Left lung (tissue), 10 donors: ENCODE data around the gene MRPL38. TPM values are rescaled to one million over a fixed set of nuclear protein-coding genes. Genes with fewer than 3 reads are reported as not detected.

Experiments
- ATAC-seq: fragments of 200-7000 bp; cut with Tn5 transposase; one replicate; pipeline ENCODE4 v1.9.1; 2020; ENCODE audit warnings: moderate library complexity
- DNase-seq, 4 donors: peaks; one replicate each; pipeline ENCODE4 v3.0.0-alpha.2; 2013 to 2020
- H3K27ac ChIP-seq, 2 donors: fragments of 200-600 bp; sonication (generic) in 1 of 2; one replicate each; pipeline versions ENCODE4 v1.5.0 to v1.8.0; 2020 to 2021
- H3K27me3 ChIP-seq, 2 donors: fragments of 200-600 bp; sonication (generic) in 1 of 2; one replicate each; pipeline versions ENCODE4 v1.5.0 to v1.8.0; 2020 to 2021
- H3K36me3 ChIP-seq, 2 donors: fragments of 200-600 bp; sonication (generic) in 1 of 2; one replicate each; pipeline versions ENCODE4 v1.5.0 to v1.8.0; 2020 to 2021
- H3K4me1 ChIP-seq, 2 donors: fragments of 200-600 bp; one replicate each; pipeline ENCODE4 v1.8.0; 2021
- H3K4me3 ChIP-seq, 2 donors: fragments of 200-600 bp; sonication (generic) in 1 of 2; one replicate each; pipeline versions ENCODE4 v1.5.0 to v1.8.0; 2020 to 2021; ENCODE audit warnings: mild to moderate bottlenecking in 1 of 2
- H3K9me3 ChIP-seq, 2 donors: fragments of 200-600 bp; sonication (generic) in 1 of 2; one replicate each; pipeline versions ENCODE4 v1.5.0 to v1.8.0; 2020 to 2021
- CTCF ChIP-seq, 2 donors: fragments of 200-600 bp; sonication (generic) in 1 of 2; IDR thresholded peaks; one replicate each; pipeline versions ENCODE4 v1.5.0 to v1.8.0; 2021; ENCODE audit warnings: antibody characterized with exemption in 2 of 2
- intact Hi-C, 2 donors: fragments of 100-400 bp; cut with DNase I; formaldehyde crosslinking; loops; one replicate each; pipeline versions ENCODE4 v1.11.2 to v1.14.2; 2022
- polyA plus RNA-seq, 6 donors: library from polyadenylated mRNA; unstranded; fragments of 120-200 nt; gene quantifications; one replicate each; pipeline ENCODE4 v1.2.1, GENCODE V29; 2013; ENCODE audit not compliant: insufficient read length in 6 of 6
- total RNA-seq, 2 donors: library from RNA; stranded (reverse); fragmentation: NEBNext Ultra II Directional; extraction: Animal tissue kit (Norgen Biotek cat#: 25700); gene quantifications; one replicate each; pipeline ENCODE4 v1.2.1, GENCODE V29; 2021
- donor health status: DM: no; HTN: yes; CAD: no.
- donor health status: DM: no; HTN: no; CAD: no.

The MRPL38 gene
- total and polyA plus RNA-seq, 8 donors, result 61.1 to 86.4 (median 77.0) TPM

GRCh38 chr17:75849724-75850123 is 55.0 kb downstream of the MRPL38 start:
- intact Hi-C loops, result no loop called here
- Histone ChIP-seq H3K27ac (peak overlapping the region; percentile 56 to 93), H3K27me3 (no peaks in the 10 kb centered on the region), H3K4me1 (peaks cover 39 to 84% of the 10 kb centered on the region in 2 donors), H3K9me3 (no peaks in the 10 kb centered on the region), H3K36me3 (peaks cover 2 to 72% of the 10 kb centered on the region in 2 donors), H3K4me3 (no peak overlapping the region)
- DNase-seq, result peak in 1 of 4 donors; percentile 41
- no peak for ATAC-seq
- no peak for TF ChIP-seq CTCF (IDR thresholded peaks at IDR 0.05)

GRCh38 chr17:75849279-75849646 is 55.4 kb downstream of the MRPL38 start:
- Histone ChIP-seq H3K9me3 (no peaks in the 10 kb centered on the region), H3K27me3 (no peaks in the 10 kb centered on the region), H3K4me1 (peaks cover 39 to 84% of the 10 kb centered on the region in 2 donors), H3K36me3 (peaks cover 2 to 72% of the 10 kb centered on the region in 2 donors), H3K27ac (peak overlapping the region; percentile 56 to 93), H3K4me3 (no peak overlapping the region)
- DNase-seq (peak in 1 of 4 donors; percentile 55), ATAC-seq (no peak)
- intact Hi-C loops, result no loop called here
- no peak for TF ChIP-seq CTCF (IDR thresholded peaks at IDR 0.05)

Other genes starting within 250 kb of the MRPL38 start
- 10 to 100 TPM; 28.5 to 35.5 TPM for gene RECQL5, start 237.7 kb downstream of the MRPL38 start, total RNA-seq
- 10 to 100 TPM; 28.9 to 43.0 (median 35.8) TPM for gene RECQL5, start 237.7 kb downstream of the MRPL38 start, polyA plus RNA-seq
- gene SAP30BP, start 237.5 kb downstream of the MRPL38 start, total RNA-seq, result 10 to 100 TPM; 58.9 to 80.8 TPM
- 100 to 1,000 TPM in 5 of 6 donors, 10 to 100 TPM in 1; 97.7 to 111 (median 102) TPM for gene SAP30BP, start 237.5 kb downstream of the MRPL38 start, polyA plus RNA-seq
- 10 to 100 TPM; 44.1 to 54.8 TPM for gene ITGB4, start 183.4 kb downstream of the MRPL38 start, total RNA-seq
- 10 to 100 TPM in 1 of 6 donors, 1 to 10 TPM in 5; 4.6 to 12.2 (median 8.9) TPM for gene ITGB4, start 183.4 kb downstream of the MRPL38 start, polyA plus RNA-seq
- 10 to 100 TPM; 38.1 to 39.6 TPM for gene GALK1, start 139.7 kb downstream of the MRPL38 start, total RNA-seq
- gene GALK1, start 139.7 kb downstream of the MRPL38 start, polyA plus RNA-seq, result 10 to 100 TPM; 10.3 to 19.2 (median 15.0) TPM
- 10 to 100 TPM; 19.8 to 24.6 TPM for gene UNK, start 120.1 kb downstream of the MRPL38 start, total RNA-seq
- 10 to 100 TPM; 48.4 to 54.6 (median 50.6) TPM for gene UNK, start 120.1 kb downstream of the MRPL38 start, polyA plus RNA-seq
- 10 to 100 TPM; 60.5 to 91.4 TPM for gene UNC13D, start 60.5 kb downstream of the MRPL38 start, total RNA-seq
- 10 to 100 TPM; 24.9 to 49.5 (median 36.6) TPM for gene UNC13D, start 60.5 kb downstream of the MRPL38 start, polyA plus RNA-seq
- 100 to 1,000 TPM; 119 to 132 TPM for gene WBP2, start 49.5 kb downstream of the MRPL38 start, total RNA-seq
- 10 to 100 TPM; 64.1 to 78.0 (median 73.6) TPM for gene WBP2, start 49.5 kb downstream of the MRPL38 start, polyA plus RNA-seq
- 10 to 100 TPM; 43.0 to 63.8 TPM for gene TRIM47, start 26.3 kb downstream of the MRPL38 start, total RNA-seq
- 10 to 100 TPM; 13.4 to 26.9 (median 20.3) TPM for gene TRIM47, start 26.3 kb downstream of the MRPL38 start, polyA plus RNA-seq
- 10 to 100 TPM; 26.3 to 35.1 TPM for gene TRIM65, start 7.9 kb downstream of the MRPL38 start, total RNA-seq
- gene TRIM65, start 7.9 kb downstream of the MRPL38 start, polyA plus RNA-seq, result 10 to 100 TPM; 15.8 to 30.9 (median 19.1) TPM
- gene FBF1, start 36.2 kb upstream of the MRPL38 start, total RNA-seq, result 10 to 100 TPM; 12.1 to 13.1 TPM
- 10 to 100 TPM in 1 of 6 donors, 1 to 10 TPM in 5; 7.3 to 11.4 (median 8.7) TPM for gene FBF1, start 36.2 kb upstream of the MRPL38 start, polyA plus RNA-seq
- 10 to 100 TPM; 81.0 TPM for gene ACOX1, start 74.3 kb upstream of the MRPL38 start, total RNA-seq
- gene ACOX1, start 74.3 kb upstream of the MRPL38 start, polyA plus RNA-seq, result 10 to 100 TPM; 25.6 to 34.5 (median 29.4) TPM
- 10 to 100 TPM; 19.3 to 20.7 TPM for gene TEN1, start 74.4 kb upstream of the MRPL38 start, total RNA-seq
- 10 to 100 TPM; 24.5 to 32.2 (median 29.7) TPM for gene TEN1, start 74.4 kb upstream of the MRPL38 start, polyA plus RNA-seq
- 1 to 10 TPM; 5.4 to 6.1 TPM for gene CDK3, start 96.0 kb upstream of the MRPL38 start, total RNA-seq
- gene CDK3, start 96.0 kb upstream of the MRPL38 start, polyA plus RNA-seq, result 10 to 100 TPM; 14.1 to 23.3 (median 21.0) TPM
- 10 to 100 TPM; 29.1 to 44.8 TPM for gene EVPL, start 122.4 kb upstream of the MRPL38 start, total RNA-seq
- 10 to 100 TPM; 23.3 to 53.1 (median 43.9) TPM for gene EVPL, start 122.4 kb upstream of the MRPL38 start, polyA plus RNA-seq
- 10 to 100 TPM; 61.0 to 72.3 TPM for gene SRP68, start 167.6 kb upstream of the MRPL38 start, total RNA-seq
- 100 to 1,000 TPM in 2 of 6 donors, 10 to 100 TPM in 4; 95.0 to 104 (median 98.6) TPM for gene SRP68, start 167.6 kb upstream of the MRPL38 start, polyA plus RNA-seq
- under 1 TPM in 1 of 2 donors, not detected in 1; 0.23 TPM for gene GALR2, start 169.9 kb upstream of the MRPL38 start, total RNA-seq
- gene GALR2, start 169.9 kb upstream of the MRPL38 start, polyA plus RNA-seq, result under 1 TPM in 2 of 6 donors, not detected in 4; 0.12 to 0.21 TPM
- under 1 TPM in 1 of 2 donors, not detected in 1; 0.12 TPM for gene ZACN, start 174.3 kb upstream of the MRPL38 start, total RNA-seq
- 10 to 100 TPM; 16.4 to 27.5 (median 18.0) TPM for gene ZACN, start 174.3 kb upstream of the MRPL38 start, polyA plus RNA-seq
- gene EXOC7, start 198.9 kb upstream of the MRPL38 start, total RNA-seq, result 100 to 1,000 TPM; 114 to 123 TPM
- 100 to 1,000 TPM; 147 to 178 (median 164) TPM for gene EXOC7, start 198.9 kb upstream of the MRPL38 start, polyA plus RNA-seq
- 10 to 100 TPM in 1 of 2 donors, 1 to 10 TPM in 1; 7.7 to 15.9 TPM for gene FOXJ1, start 236.4 kb upstream of the MRPL38 start, total RNA-seq
- 10 to 100 TPM; 13.9 to 30.4 (median 20.9) TPM for gene FOXJ1, start 236.4 kb upstream of the MRPL38 start, polyA plus RNA-seq